HG02970 (cell line): ENCODE results near the gene SDHD.

Experiments
- ATAC-seq: cut with Tn5 transposase; IDR thresholded peaks from one replicate; pipeline ENCODE4 v1.9.1; 2021; ENCODE audit warnings: mild to moderate bottlenecking, moderate library complexity, moderate number of reproducible peaks; ENCODE audit not compliant: unreplicated experiment, low FRiP score

Gene SDHD

DNA sequence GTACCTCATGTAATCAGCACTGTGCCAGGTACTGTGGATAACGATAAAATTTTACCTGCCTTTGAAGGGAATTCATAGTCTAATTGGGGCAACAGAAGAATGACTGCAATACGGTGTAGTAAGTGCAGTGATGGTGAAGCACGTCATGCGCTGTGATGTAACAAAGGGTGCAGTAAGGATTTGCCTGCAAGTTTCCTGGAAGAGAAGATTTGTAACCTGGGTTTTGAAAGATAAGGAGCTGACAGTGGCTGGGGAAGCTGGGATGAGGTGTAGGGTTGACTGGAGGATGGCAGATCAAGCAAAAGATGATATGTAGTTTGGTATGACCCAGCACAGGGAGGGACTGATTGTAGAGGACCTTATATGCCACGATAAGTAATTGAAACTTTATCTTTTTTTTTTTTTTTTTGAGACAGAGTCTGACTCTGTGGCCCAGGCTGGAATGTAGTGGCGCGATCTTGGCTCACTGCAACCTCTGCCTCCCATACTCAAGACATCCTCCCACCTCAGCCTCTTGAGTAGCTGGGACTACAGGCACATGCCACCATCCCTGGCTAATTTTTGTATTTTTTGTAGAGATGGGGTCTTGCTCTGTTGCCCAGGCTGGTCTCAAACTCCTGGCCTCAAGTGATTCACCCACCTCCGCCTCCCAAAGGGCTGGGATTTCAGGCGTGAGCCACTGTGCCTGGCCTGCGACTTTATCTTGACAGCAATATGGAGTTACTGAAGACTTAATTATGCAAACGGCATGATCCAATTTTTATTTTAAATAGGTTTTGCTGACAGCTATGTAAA lies 11.3 kb downstream of the SDHD start:
- ATAC-seq: no peak

DNA sequence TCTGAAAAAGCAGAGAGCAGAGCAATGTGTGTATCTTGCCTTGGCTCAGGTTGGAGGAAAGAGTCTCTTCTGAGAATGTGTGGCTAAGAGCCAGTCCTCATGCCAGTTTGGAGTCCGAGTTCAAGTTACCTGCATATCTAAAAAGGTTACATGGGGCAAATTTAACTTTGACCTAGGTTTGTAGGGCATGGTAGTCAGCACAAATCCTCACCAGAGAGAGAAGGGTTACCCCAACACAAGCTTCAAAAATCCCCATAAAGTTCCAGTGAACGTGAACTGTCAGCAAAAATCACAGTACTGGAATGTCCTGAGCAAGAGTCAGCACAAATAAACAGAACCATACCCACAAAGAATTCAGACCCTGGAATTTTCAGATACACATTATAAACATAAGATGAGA lies 13.8 kb downstream of the SDHD start:
- no peak for ATAC-seq

DNA sequence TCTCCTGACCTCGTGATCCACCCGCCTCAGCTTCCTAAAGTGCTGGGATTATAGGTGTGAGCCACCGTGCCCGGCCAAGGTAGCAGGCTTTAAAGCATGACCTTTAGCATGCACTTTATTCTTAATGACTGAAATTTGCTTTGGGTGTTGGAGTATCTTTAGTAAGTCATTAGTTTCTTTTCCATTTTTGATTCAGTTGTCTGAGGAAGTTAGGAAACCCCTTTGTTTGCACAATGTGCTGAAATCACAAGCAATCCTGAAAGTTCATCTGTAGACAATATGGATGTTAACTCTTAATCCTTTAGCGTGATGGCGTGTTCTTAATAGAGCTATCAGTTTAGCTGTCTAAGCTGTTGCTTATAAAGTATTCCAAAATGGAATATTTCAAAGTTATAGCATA lies 16.8 kb downstream of the SDHD start:
- no peak for ATAC-seq

DNA sequence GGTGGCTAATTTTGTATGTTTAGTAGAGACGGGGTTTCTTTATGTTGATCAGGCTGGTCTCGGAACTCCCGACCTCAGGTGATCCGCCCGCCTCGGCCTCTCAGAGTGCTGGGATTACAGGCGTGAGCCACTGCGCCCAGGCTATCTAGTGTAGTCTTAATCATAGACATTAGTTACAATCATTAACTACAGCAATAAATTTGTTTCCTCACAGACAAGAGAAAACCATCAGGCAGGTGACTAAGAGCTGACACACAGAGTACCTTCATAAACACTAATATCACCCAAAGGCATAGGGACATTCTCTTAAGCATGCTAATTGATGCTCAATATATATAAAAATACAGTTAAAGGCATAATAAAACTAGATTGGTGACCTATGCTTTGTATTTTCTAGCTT lies 19.4 kb downstream of the SDHD start:
- no peak for ATAC-seq

DNA sequence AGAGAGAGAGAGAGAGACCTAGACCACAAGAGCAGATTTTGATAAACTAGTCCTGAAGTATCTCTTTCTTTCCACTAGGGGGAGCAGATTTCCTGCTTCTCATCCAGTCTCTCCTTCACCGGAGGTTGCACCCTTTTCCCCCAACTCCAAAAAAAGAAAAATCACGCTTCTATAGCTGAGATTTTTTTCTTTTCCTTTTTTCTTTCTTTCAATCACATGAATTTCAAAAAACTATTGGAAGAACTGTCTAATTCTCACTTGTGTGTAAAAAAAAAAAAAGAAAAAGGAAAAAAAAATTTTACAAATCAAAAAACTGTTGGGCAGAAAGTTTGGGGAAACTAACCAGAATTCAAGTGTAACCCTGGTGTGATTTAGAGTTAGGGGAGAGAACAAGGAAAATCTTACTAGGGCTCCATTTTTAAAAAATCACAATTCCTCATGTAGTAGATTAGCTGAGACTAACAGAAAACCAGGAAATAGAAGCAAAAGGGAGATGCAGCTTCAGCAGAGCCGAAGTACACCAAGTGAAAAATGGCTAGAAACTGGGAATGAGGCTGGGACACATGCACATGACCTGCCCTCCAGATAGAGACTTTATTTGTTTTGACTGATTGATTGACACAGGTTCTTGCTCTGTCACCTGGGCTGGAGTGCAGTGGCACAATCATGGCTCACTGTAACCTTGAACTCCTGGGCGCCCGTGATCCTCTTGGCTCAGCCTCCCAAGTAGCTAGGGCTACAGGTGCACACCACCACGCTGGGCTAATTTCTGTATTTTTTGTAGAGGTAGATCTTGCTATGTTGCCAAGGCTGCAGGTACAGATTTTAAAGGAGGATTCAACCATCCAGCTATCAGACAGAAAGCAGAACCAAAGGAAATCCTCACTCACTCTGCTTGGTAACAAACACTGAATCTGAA lies 27.1 kb downstream of the SDHD start:
- ATAC-seq: no peak

DNA sequence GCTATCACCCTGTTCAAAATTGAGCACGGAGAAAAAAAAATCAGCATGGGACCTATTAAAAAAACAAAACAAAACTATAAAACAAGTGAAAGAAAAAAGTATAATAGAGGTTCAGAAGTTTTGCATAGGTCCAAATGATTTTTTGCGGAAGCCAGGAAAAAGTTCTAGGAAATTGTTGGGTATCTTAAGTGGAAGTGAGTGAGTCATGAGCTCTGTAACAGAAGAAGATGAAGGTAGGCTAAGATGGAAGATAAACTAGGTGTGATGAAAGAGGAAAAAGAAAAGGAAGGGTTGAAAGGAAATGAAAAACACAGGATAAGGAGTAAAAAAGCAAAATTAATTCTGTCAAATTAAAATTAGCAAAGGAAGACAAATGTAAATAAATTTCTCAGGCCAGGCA lies 27.8 kb downstream of the SDHD start:
- ATAC-seq: no peak

DNA sequence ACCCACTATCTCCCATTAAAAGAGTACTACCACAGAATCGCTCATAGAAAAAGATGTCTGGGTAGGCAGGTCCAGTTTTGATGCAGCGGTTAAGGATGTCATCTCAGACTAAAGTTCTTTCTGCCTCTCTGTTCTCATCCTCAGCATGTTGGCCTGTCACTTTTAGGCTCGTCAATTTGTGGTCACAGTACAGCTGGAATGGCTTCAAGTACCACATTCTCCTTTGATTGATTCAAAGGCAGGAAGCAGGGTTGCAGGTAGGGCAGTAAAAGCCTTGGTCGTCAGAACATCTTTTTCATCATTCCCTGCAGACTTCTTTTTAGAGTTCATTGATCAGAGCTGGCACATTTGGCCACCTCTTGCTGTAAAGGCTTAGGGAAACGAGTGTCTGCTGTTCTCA lies 28.7 kb downstream of the SDHD start:
- ATAC-seq: no peak

DNA sequence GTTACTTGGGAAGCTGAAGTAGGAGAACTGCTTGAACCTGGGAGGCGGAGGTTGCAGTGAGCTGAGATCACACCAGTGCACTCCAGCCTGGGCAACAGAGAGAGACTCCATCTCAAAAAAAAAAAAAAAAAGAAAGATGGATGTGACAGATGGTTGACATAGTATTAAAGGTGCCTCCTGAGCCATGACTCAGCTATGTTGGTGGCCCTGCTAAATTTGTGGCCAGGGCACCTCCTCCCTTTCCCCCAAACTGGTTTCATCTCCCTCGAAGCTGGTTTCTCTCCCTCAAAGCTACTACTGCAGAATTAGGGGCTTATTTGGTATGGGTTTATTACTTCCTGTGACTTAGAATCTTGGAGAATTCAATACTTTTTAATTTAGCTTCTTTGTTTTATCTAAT lies 31.5 kb downstream of the SDHD start:
- ATAC-seq: no peak

DNA sequence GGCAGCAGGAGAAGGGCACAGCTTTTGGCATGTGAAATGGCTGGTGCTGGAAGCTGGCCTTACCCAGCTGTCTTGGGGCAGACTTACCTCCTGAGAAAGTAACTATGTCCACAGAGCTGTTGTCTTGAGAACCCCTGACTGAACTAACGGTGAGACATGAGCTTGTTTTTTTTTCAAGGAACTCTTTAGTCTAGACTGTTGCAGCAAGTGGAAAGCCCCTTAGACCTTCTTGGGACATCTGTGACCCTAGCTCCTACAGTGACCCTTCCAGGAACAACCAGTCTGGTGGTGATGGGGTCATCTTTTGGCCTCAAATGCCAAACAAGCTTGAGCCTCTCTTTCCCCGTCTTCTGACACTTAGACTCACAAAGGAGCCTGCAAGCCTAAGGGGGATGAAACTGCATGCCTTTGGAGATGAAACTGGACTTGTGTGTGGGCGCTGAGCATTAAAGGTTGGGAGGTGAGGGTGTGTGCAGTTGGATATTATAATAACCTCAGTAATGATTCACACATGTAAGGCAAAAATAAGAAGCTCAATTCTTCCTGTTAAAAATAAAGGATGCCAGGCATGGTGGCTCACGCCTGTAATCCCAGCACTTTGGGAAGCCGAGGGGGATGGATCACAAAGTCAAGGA lies 35.4 kb downstream of the SDHD start:
- no peak for ATAC-seq

DNA sequence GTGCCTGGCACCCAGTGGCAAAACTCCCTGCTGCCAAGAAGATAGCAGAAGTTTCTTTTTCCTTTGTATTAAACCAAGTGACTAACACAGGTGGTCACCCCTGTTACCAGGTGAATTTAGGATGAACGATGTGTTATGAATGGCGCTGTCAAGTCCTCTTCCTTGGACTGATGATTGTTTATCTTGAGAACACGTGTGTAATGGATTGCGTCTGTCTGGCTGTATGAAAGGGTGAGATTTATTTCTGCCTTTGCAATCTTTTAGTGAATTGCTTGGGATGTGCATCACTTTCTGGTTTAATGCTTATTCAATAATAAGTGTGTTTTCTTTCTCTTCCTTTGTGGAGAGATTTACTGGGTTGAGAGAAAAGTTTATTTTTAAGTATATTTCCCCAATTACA lies 36.5 kb downstream of the SDHD start:
- no peak for ATAC-seq

DNA sequence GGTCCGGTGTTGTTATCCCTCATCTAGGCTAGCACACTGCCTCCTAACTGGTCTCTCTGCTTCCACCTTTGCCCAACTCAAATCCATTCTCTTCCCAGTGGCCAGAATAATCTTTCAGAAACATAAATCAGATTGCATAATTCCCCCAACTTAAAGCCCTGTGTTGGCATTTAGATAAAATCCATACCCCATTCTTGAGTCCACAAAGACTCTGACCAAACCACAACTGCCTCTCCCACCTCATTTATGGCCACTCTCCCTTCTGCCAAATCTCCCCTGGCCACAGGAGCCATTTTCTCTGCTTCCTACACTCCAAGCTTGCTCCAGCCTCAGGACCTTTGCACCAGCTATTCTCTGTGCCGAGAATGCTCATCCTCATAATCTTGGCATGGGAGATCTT lies 40.4 kb downstream of the SDHD start:
- ATAC-seq: no peak

DNA sequence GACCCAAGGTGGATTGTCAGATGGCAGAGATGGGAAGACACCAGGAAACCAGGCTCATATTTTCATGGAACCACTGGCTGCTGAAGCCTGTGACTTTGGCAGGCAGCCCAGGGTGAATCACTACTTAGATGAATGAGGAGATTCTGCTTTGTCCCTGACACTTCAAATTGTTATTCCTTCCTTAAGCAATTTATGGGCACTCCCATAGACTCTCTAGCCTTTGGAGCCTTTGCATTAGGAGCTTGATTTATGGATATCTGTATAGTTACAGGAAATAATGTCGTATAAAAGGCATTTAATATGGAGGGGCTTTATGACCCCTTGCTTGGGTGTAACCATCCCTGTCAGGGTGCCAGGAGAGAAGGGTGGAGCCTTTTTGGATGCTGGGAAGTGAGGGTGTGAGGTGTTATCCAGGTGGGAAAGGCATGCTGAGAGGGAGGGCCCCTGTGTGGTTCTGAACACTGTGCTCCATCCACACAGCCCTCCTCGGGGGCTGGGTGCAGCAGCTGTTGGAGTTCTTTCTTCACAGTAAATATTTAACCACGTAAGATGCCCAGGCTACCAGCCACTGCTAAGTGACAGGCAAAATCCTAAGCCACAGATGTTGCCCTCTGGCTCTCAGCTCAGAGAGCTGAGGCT lies 41.9 kb downstream of the SDHD start:
- ATAC-seq: no peak

DNA sequence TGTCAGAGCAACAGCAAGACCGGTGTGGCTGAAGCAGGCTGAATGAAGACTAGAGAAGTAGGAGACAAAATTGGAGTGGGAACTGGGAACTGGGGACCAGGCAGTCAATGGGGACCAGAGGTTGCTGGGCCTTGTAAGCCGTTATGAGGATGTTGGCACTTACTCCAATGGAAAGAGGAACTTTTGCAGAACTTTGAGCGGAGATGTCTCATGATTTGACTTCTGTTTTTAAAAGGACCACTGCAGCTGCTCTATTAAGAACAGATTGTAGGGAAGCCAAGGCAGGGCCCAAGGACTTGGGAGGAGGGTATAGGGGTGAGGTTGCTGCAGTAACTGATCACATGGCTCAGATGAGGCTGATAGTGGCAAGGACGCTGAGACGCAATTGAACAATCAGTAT lies 43.0 kb downstream of the SDHD start:
- no peak for ATAC-seq

DNA sequence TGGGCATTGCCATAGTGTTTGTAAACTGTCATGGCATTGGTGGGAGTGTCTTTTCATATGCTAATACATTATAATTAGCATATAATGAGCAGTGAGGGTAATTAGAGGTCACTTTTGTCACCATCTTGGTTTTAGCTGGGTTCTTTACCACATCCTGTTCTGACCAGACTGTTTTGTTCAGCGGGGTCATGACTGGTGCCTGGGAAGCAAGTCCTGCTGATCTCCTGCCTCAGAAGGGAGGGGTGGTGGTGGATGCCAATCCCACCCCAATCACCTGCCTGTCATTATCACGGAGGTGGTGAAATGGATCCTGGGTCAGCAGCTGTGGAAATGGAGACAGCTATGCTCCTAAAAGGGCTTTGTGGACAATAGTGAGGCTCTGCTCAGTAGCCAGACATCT lies 46.1 kb downstream of the SDHD start:
- no peak for ATAC-seq

DNA sequence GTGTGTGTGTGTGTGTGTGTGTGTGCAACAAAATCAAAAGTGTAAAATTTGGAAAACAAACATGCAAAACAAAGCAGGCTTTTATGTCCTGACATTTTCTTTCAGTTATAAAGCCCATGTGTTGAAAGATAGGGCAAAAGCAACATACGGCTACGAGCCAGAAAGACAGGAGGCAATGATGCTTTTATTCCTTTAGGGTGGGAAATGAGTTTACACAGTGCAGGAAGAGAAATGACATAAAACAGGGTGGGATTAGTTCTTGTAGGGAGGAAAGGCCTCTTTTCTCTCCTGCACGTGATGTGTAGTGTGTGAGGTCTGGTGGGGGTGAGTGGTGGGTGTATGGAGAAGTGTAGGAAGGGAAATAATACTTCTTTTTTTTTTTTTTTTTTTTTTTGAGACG lies 47.8 kb downstream of the SDHD start:
- ATAC-seq: no peak

DNA sequence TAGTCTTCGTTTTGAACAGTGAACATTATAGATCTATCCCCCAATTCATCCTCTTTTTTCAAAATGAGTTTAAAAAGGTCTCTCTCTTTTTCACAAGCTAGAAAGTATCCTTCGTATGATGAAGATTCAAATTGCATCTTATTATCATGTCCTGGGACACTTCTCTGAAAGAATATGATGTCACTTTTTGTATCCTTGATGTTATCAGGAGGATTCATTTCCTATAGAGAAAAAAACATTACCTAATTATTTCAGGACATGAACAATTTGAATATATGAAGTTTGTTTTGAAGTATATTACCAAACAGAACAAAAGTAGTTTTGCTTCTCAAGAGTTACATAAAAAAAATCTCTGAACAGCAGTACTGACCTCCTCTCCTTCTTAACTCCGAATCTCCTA lies 56.9 kb downstream of the SDHD start:
- ATAC-seq: no peak
